Thoracic aorta (tissue), 2 donors: ENCODE results near the gene SHANK2. TPM values are rescaled to one million over a fixed set of nuclear protein-coding genes. Genes with fewer than 3 reads are reported as not detected.

ENCODE experiments used
- ATAC-seq: fragments of 150-250 bp; one replicate; pipeline ENCODE4 v1.8.0; 2017; ENCODE audit warnings: low read depth; ENCODE audit not compliant: insufficient number of reproducible peaks, low FRiP score
- DNase-seq: peaks from one replicate; pipeline ENCODE4 v3.0.0-alpha.2; 2020; ENCODE audit warnings: low spot score
- H3K27ac ChIP-seq, 2 donors: fragments of 200-600 bp; sonication (generic); 1 replicate in 1 of 2; 2 replicates in 1 of 2; pipeline ENCODE4 v1.5.1; 2016; ENCODE audit warnings: mild to moderate bottlenecking in 2 of 2, moderate library complexity in 2 of 2
- H3K27me3 ChIP-seq: fragments of 200-600 bp; sonication (generic); replicated peaks from 2 replicates; pipeline ENCODE4 v1.6.0; 2016; ENCODE audit warnings: mild to moderate bottlenecking; ENCODE audit not compliant: insufficient read depth
- H3K36me3 ChIP-seq: fragments of 200-600 bp; sonication (generic); one replicate; pipeline ENCODE4 v1.5.1; 2016
- H3K4me1 ChIP-seq, 2 donors: fragments of 200-600 bp; sonication (generic); 1 replicate in 1 of 2; 2 replicates in 1 of 2; pipeline versions ENCODE4 v1.5.1 to v1.6.0; 2016; ENCODE audit warnings: low read depth in 2 of 2, mild to moderate bottlenecking in 1 of 2; ENCODE audit not compliant: control insufficient read depth in 1 of 2
- H3K4me3 ChIP-seq: fragments of 200-600 bp; sonication (generic); 2 replicates; pipeline ENCODE4 v1.5.1; 2016; ENCODE audit warnings: mild to moderate bottlenecking
- H3K9me3 ChIP-seq: fragments of 200-600 bp; sonication (generic); 2 replicates; pipeline ENCODE4 v1.5.1; 2016
- CTCF ChIP-seq: fragments of 200-600 bp; sonication (generic); IDR thresholded peaks from one replicate; pipeline ENCODE4 v1.5.1; 2019; ENCODE audit warnings: antibody characterized with exemption
- total RNA-seq, 2 donors: library from RNA; depleted of rRNA; stranded (reverse); fragments of >200 nt; gene quantifications; one replicate each; pipeline versions ENCODE4 v1.1.0 to v1.2.3, GENCODE V29; 2016

SHANK2 gene
- total RNA-seq, 2 donors from 2014 or later: 0.99 TPM; not detected in 1

- no peak for TF ChIP-seq CTCF
- H3K36me3 ChIP-seq: no peaks in the 10 kb centered on the region
- DNase-seq (no peak), ATAC-seq (no peak)
- H3K9me3 ChIP-seq: no peaks in the 10 kb centered on the region
- H3K27ac ChIP-seq: no peak overlapping the region
- no peaks in the 10 kb centered on the region for H3K4me1 ChIP-seq
- no peak overlapping the region for H3K4me3 ChIP-seq
- no peaks in the 10 kb centered on the region for H3K27me3 ChIP-seq
Observed at GRCh38 chr11:71209181-71209580, 43.2 kb downstream of the SHANK2 start.

- no peaks in the 10 kb centered on the region for H3K4me1 ChIP-seq
- DNase-seq (no peak), ATAC-seq (no peak)
- no peaks in the 10 kb centered on the region for H3K9me3 ChIP-seq
- no peaks in the 10 kb centered on the region for H3K27me3 ChIP-seq
- H3K4me3 ChIP-seq: no peak overlapping the region
- no peaks in the 10 kb centered on the region for H3K36me3 ChIP-seq
- no peak overlapping the region for H3K27ac ChIP-seq
- no peak for TF ChIP-seq CTCF
Observed at GRCh38 chr11:71208011-71208774, 44.2 kb downstream of the SHANK2 start.

- no peak for TF ChIP-seq CTCF
- H3K27ac ChIP-seq: no peak overlapping the region
- H3K9me3 ChIP-seq: no peaks in the 10 kb centered on the region
- H3K36me3 ChIP-seq: no peaks in the 10 kb centered on the region
- H3K27me3 ChIP-seq: no peaks in the 10 kb centered on the region
- no peak for ATAC-seq
- no peak overlapping the region for H3K4me3 ChIP-seq
- DNase-seq: no peak
- no peaks in the 10 kb centered on the region for H3K4me1 ChIP-seq
Observed at GRCh38 chr11:71207563-71207962, 44.8 kb downstream of the SHANK2 start.

GRCh38 chr11:71206186-71206585 lies 46.2 kb downstream of the SHANK2 start:
- no peaks in the 10 kb centered on the region for H3K4me1 ChIP-seq
- ATAC-seq (no peak), DNase-seq (no peak)
- H3K9me3 ChIP-seq: no peaks in the 10 kb centered on the region
- no peaks in the 10 kb centered on the region for H3K36me3 ChIP-seq
- no peak overlapping the region for H3K4me3 ChIP-seq
- no peak overlapping the region for H3K27ac ChIP-seq
- TF ChIP-seq CTCF: no peak
- H3K27me3 ChIP-seq: no peaks in the 10 kb centered on the region

- no peak overlapping the region for H3K4me3 ChIP-seq
- no peak overlapping the region for H3K27ac ChIP-seq
- ATAC-seq: no peak
- H3K9me3 ChIP-seq: no peaks in the 10 kb centered on the region
- no peak for TF ChIP-seq CTCF
- H3K4me1 ChIP-seq: no peaks in the 10 kb centered on the region
- no peak for DNase-seq
- H3K36me3 ChIP-seq: no peaks in the 10 kb centered on the region
- H3K27me3 ChIP-seq: no peaks in the 10 kb centered on the region
Observed at GRCh38 chr11:71204748-71205664, 47.4 kb downstream of the SHANK2 start.
